ENCODE results near the gene STRC.
"Not testable (repeated sequence)": the region's sequence is repeated elsewhere in the genome, so short reads cannot be mapped to it uniquely, and the experiment has no call there.

DNA sequence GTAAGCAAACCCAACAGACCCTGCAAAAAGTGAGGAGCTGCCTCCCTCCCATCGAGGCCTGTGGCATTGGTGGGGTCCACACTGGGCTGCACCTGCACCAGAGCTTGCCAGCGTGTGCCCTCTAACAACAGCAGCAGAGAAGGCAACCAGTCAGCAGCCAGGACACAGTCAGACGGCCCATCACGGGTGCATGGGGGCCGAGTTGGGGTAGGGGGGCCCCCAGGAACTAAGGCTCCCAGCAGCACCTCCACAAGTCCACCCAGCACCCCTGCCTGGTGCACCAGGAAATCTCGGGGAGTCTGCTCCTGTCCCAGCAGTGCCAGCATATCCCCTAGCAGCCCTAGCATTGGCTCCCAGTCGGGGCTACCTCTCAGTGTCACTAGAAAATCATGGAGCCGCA, 850 bp downstream of the STRC start:
- TF ChIP-seq EZH2 (IDR thresholded peaks at IDR 0.05; ENCODE audit: insufficient read depth, poor library complexity, severe bottlenecking); EZH2phosphoT487 (IDR thresholded peaks at IDR 0.05; ENCODE audit: insufficient read depth, low read depth): not testable (repeated sequence)
